ENCODE data around the gene SCN11A.
A peak's percentile ranks its signal among the peaks of the same experiment; 100 is the strongest.
"Not testable (repeated sequence)": the region's sequence is repeated elsewhere in the genome, so short reads cannot be mapped to it uniquely, and the experiment has no call there.

The SCN11A gene

DNA sequence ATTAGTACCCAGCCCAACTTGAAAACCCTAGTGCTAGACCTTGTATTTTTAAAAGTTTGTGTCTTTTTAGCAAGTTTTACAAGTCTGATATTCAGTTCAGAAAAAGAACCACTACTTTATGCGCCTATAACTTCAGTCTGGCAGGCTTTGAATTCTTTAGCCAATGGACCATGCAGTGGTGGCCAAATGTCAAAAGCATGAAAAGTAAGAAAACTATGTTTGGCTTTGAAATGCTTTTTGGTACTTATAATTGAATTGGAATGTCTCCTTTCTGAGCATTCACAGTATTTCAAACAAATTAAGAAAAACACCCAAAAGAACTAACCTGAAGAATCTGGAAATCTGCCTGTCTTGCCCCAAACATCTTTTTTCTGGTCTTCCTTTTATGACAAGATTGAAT lies 12.9 kb upstream of the SCN11A start:
- DNase-seq, result no peak

- DNase-seq, result no peak
Measured at GRCh38 chr3:39063143-39063542, 11.4 kb upstream of the SCN11A start.

GRCh38 chr3:39062180-39062579 lies 10.4 kb upstream of the SCN11A start:
- DNase-seq, result no peak

DNA sequence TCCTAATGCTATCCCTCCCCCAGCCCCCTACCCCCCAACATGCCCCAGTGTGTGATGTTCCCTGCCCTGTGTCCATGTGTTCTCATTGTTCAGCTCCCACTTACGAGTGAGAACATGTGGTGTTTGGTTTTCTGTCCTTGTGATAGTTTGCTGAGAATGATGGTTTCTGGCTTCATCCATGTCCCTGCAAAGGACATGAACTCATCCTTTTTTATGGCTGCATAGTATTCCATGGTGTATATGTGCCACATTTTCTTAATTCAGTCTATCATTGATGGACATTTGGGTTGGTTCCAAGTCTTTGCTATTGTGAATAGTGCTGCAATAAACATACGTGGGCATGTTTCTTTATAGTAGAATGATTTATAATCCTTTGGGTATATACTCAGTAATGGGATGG lies 9.5 kb upstream of the SCN11A start:
- DNase-seq, result not testable (repeated sequence)

DNA sequence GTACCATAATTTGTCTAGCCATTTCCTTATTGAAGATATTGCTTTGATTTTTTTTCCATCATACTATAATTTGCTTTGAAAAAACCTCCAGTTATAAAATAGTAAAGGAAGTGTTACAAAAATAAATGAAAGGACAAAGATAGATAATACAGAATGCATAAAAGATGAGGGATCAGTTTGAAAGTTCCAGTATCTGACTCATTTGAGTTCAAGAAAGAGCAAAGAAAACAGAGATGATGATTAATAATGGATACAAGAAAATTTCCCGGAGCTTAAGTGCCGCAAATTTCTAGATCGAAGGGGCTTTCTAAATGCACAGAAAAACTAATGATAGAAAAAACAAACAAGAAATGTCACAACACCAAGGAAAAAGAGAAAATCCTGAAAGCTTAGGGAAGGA lies 4.4 kb upstream of the SCN11A start:
- no peak for DNase-seq

DNA sequence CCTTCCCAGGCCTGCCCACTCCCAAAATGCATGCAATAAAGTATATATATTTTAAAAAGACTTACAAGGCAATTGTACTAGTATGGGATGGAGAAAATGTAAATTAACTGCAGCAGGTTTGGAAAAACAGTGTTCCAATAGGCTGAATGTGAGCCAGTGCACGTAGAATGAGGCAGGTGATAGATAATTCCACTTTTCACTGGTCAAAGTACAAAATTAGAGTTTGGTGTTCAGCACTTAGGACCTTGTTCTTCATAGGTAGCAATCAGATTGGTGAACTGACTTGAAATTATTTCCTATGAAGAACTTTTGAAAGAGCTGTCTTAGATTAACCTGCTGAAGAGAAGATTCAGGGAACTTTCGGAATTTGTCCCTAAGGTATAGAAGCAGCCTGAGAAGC lies 2.0 kb upstream of the SCN11A start:
- DNase-seq, result no peak

DNA sequence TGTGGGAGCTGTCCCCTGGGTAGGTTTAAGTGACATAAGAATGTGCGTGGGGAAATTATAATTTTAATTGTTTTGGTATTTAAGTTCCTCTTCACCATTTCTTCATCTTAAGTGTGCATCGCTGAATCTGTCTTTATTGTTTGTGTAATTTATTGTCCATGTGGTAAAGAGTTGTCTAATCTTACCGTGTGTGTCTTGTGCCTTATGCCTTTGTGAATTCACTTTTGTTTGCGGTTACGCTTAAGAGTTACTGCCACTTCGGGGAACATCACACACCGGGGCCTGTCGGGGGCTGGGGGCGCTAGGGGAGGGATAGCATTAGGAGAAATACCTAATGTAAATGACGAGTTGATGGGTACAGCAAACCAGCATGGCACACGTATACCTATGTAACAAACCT lies 839 bp upstream of the SCN11A start:
- DNase-seq, result no peak

- peak; percentile 95 for DNase-seq
Measured at GRCh38 chr3:39050029-39050428, 1.7 kb downstream of the SCN11A start.

GRCh38 chr3:39038165-39038564 lies 13.6 kb downstream of the SCN11A start:
- DNase-seq, result no peak

- DNase-seq, result no peak
Measured at GRCh38 chr3:39029556-39029955, 22.2 kb downstream of the SCN11A start.

DNA sequence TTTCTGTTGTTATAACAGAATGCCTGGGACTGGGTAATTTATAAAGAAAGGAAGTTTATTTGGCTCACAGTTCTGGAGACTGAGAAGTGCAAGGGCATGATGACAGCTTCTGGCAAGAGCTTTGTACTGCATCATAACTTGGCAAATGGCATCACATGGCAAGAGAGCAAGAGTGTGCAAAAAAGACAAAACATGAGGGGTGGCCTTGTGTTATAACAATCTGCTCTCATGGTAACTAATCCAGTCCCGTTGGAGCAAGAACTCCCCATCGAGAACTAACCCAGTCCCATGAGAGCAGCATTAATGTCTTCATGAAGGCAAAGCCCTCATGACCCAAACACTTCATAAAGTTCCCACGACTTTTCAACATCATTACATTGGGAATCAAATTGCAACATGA lies 23.2 kb downstream of the SCN11A start:
- DNase-seq, result no peak

DNA sequence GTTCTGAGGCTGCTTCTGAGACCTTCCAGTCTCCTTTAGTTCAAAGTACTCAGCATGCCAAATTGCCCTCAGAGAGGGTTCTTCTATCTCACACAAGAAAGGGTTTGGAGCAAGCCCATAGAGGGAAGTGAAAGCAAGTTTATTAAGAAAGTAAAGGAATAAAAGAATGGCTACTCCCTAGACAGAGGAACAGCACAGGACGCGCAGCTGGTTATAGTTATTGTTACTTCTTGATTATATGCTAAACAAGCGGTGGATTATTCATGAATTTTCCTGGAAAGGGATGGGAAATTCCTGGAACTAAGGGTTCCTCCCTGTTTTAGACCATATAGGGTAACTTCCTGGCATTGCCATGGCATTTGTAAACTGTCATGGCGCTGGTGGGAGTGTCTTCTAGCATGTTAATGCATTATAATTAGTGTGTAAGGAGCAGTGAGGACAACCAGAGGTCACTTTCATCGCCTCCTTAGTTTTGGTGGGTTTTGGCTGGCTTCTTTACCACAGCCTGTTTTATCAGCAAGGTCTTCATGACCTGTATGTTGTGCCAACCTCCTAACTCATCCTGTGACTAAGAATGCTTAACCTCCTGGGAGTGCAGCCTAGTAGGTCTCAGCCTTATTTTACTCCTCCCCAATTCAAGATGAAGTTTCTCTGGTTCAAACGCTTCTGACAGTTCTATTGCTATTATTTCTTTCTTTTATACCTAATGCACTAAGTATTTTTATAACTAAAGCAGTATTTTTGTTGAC lies 26.3 kb downstream of the SCN11A start:
- peak; percentile 92 for DNase-seq

GRCh38 chr3:39024497-39024896 lies 27.2 kb downstream of the SCN11A start:
- DNase-seq, result no peak

DNA sequence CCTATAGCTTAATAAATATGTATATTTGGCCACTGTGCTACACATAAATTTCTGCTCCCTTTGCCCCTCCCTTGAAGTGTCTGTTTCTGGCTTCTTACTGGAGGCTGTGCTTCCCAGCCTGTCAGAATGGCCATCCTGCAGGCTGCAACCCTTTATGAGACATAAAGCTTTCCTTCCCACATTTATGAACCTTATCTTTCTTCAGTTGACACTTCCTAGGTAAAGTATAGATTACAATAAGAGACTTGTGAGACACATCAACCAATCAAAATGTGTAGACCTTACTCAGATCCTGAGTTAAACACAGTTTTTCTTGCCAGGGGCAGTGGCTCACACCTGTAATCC lies 29.5 kb downstream of the SCN11A start:
- no peak for DNase-seq

DNA sequence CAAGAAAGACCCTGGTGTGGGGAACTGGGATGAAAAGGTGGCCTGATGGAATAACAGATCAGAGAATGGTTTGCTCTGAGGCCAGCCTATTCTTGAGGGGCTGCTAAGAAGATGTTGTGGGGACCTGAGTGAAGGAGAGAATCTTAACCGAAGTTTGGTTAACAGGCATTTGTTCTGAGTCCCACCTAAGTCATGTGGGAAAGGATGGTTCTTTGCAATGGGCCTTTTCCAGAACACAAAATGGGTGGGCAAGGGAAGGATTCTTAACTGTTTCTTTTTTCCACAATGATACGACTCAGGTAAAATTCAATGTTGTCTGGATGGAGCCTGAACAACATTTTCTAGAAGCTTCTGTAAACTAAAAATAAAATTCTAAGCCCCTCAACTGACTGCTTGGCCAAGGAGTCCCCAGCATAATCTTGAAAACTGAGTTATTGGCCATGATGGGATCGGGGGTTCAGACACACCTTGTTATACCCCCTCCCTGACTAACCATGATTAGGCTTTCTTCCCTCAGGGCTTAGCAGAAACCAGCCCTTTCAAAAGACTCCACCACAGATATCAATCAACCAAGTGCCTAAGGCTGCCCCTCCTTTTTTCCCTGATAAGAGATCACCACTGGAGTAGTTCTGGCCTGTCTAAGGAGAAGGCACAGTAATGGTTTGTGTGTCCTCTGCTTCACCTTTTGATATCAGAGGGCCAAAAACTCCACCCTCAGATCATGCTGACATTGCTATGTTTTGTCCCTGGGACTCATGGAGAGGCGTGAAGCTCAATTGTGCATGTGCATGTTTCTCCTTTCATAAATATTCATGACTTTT lies 30.1 kb downstream of the SCN11A start:
- no peak for DNase-seq

GRCh38 chr3:39021029-39021428 lies 30.7 kb downstream of the SCN11A start:
- no peak for DNase-seq

DNA sequence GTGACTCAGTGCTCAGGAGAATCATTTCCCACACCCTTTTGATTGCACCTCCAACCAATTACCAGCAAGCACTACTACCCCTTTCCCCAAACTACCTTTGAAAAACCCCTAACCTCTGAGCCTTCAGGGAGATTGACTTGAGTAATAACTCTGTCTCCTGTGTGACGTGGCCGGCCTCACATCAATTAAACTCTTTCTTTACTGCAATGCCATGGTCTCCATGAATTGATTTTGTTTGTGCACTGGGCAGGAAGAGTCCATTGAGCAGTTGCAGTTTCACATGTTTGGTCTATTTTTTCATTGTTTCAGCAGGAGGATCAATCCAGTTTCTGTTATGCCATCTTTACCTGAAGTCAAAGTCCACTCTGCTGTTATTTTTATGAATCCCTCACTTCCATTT lies 32.4 kb downstream of the SCN11A start:
- DNase-seq, result no peak

DNA sequence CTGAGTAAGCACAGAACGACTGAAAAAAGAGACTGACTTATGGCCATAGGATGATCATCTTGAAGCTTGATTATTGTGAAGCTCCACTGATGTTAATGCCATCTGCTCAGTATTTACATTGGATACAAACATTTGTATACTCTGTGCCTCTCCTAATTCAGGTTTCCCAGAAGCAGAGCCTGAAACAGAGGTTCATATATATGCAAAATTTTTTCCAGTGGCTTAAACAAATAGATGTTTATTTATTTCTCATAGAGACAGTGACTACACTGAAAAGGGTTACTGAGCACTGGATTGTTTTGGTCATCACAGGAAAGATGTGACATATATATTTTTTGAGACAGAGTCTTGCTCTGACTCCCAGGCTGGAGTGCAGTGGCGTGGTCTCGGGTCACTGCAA lies 36.3 kb downstream of the SCN11A start:
- DNase-seq, result no peak

DNA sequence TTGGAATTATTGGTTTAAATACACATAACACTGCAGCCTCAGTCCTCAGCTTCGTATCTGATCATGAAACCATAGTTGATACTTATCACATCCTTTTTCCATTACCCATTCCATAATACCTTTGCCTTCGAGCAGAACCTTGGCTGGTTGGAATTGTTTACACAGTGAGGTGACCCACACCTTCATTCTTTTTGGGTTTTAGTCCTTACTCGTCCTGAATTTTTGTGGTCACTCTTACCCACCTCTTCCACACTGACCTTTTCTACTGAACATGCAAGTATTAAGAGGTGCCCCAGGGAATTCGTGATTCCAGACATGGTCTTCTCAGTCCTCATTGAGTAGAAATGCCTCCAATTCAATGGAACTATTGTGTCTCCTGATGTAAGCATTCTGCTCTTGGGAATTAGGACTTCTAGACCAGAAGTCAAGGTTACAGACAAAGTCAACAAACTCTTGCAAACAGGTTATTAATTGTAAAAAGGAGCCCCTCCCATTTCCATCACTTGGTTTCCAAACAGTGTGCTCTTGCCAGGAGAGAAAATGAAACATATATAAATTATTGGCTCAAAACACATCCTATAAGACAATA lies 37.7 kb downstream of the SCN11A start:
- DNase-seq, result no peak

GRCh38 chr3:39013289-39013688 lies 38.5 kb downstream of the SCN11A start:
- DNase-seq, result peak; percentile 5

DNA sequence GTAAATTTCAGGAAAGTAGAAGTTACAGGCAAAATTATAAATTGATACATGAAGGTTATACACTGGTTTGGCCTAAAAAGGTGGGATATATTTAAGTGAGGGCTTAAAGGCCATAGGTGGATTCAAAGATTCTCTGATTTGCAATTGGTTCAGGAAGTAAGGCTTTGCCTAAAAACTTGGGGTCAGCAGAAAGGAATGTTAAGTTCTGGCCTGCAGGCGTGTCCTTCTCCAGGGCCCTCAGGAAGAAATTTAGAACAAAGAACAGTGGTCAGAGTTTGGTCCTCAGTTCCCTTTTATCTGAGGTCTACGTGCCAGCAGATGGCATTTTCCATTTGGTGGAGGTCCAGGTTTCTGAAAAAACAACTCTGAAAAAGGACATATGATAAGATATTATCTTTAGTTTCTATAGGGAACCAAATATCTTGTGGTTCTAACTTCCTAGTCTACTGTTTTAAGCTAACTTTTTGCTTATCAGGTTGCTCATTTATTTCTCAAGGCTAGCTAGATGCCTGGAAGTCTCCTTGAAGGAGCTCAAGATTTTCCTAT lies 40.5 kb downstream of the SCN11A start:
- DNase-seq, result peak; percentile 92

DNA sequence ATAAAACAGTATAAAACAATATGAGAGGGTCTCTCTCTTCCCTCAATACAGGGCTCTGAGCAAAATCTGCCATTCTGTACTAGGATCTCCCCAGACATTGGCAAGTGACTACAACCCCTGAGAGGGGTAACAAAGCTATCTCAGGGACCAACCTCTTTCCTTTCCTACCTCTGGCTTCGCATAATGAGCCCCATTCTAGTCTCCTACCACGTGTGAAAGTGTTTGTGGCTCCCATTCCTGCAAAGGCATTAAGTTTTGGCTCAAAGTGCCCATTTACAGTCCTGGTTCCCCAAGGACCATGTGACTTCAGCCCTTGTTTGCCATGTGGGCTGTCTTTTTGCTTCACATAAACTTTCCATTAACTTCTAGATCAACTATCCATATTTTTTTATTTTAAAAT lies 46.4 kb downstream of the SCN11A start:
- no peak for DNase-seq

Measured in MV-4-11 (cell line).